GM12878 (cell line): Measurements from ENCODE around the gene CRX. TPM values are rescaled to one million over a fixed set of nuclear protein-coding genes. Genes with fewer than 3 reads are reported as not detected.

Experiments used
- BACH1 ChIP-seq: fragments of 450-650 bp; IDR thresholded peaks from 2 replicates; pipeline ENCODE4 v1.6.1; 2017; ENCODE audit warnings: mild to moderate bottlenecking, borderline replicate concordance
- CEBPB ChIP-seq, 2 experiments: fragments of 150-350 bp in 1 of 2; IDR thresholded peaks; 2 replicates each; pipeline ENCODE4 v1.6.1; 2012 to 2014; ENCODE audit warnings: low read depth in 2 of 2, low read length in 2 of 2, borderline replicate concordance in 1 of 2, inconsistent platforms in 1 of 2
- IKZF1 ChIP-seq: fragments of 450-650 bp; conservative IDR thresholded peaks from 2 replicates; pipeline ENCODE4 v1.6.1; 2017; ENCODE audit warnings: antibody characterized with exemption, mild to moderate bottlenecking
- MEF2A ChIP-seq: IDR thresholded peaks from 2 replicates; pipeline ENCODE4 v1.6.1; 2011; ENCODE audit warnings: low read depth, mild to moderate bottlenecking, low read length, moderate library complexity; ENCODE audit not compliant: insufficient read depth
- NBN ChIP-seq: fragments of 450-650 bp; IDR thresholded peaks from 2 replicates; pipeline ENCODE4 v1.6.1; 2016
- NFIC ChIP-seq: IDR thresholded peaks from 2 replicates; pipeline ENCODE4 v1.6.1; 2012; ENCODE audit warnings: low read depth, mild to moderate bottlenecking, inconsistent platforms, low read length, moderate library complexity
- RCOR1 ChIP-seq: conservative IDR thresholded peaks from 2 replicates; pipeline ENCODE4 v1.6.1; 2012; ENCODE audit warnings: low read depth, low read length, improper control_type of control experiment
- TAF1 ChIP-seq: IDR thresholded peaks from 2 replicates; pipeline ENCODE4 v1.6.1; 2011; ENCODE audit warnings: mild to moderate bottlenecking, low read depth, low read length, borderline replicate concordance
- ZBTB33 ChIP-seq: fragments of 450-650 bp; IDR thresholded peaks from 2 replicates; pipeline ENCODE4 v1.6.1; 2017; ENCODE audit warnings: mild to moderate bottlenecking
- ZBTB4 ChIP-seq: fragments of 450-650 bp; formaldehyde crosslinking; IDR thresholded peaks from 2 replicates; pipeline ENCODE4 v1.4.0; 2022; ENCODE audit warnings: mild to moderate bottlenecking, moderate library complexity
- ZNF687 ChIP-seq: fragments of 450-650 bp; IDR thresholded peaks from 2 replicates; pipeline ENCODE4 v1.6.1; 2017; ENCODE audit warnings: mild to moderate bottlenecking, moderate library complexity
- ZZZ3 ChIP-seq: IDR thresholded peaks from 2 replicates; pipeline ENCODE4 v1.6.1; 2011; ENCODE audit warnings: low read depth; ENCODE audit not compliant: control insufficient read depth, insufficient read length
- polyA plus RNA-seq, 11 experiments: library from polyadenylated mRNA; depleted of rRNA in 4 of 11; unstranded in 6 of 11; stranded (reverse) in 5 of 11; fragments of >200 nt; fragmentation: Nextera tagmentation in 4 of 11; fragmentation: Illumina TruSeq in 1 of 11; extraction: Ambion mirVana in 4 of 11; extraction: Trizol in 1 of 11; gene quantifications; 1 replicate in 1 of 11; 2 replicates in 10 of 11; pipeline versions ENCODE4 v1.2.1 to v1.2.3, GENCODE V29; 2011 to 2016; ENCODE audit warnings: inconsistent platforms in 2 of 11, missing spikeins in 2 of 11, low read depth in 1 of 11
- total RNA-seq, 4 experiments: library from RNA; depleted of rRNA in 3 of 4; stranded (reverse); fragments of >200 nt in 3 of 4; fragmentation: Illumina TruSeq in 1 of 4; extraction: Trizol in 1 of 4; gene quantifications; 2 replicates each; pipeline versions ENCODE4 v1.2.1 to v1.2.3, GENCODE V29; 2013 to 2021
- TF ChIP-seq, protein P1 (sequence below): fragments of 450-650 bp; IDR thresholded peaks from 2 replicates; pipeline ENCODE4 v1.6.1; 2016; ENCODE audit warnings: mild to moderate bottlenecking
- TF ChIP-seq, protein P2 (sequence below): fragments of 150-350 bp; IDR thresholded peaks from 2 replicates; pipeline ENCODE4 v1.6.1; 2016; ENCODE audit warnings: low read depth, low read length

CRX gene
- total and polyA plus RNA-seq, 10 of the 15 experiments (the other 5 are each of a cell fraction or from before 2014, with no cell fraction given): not detected

- TF ChIP-seq ZNF687 (peak; percentile 67), NFIC (peak; percentile 17; the same call in 1 of the 2 replicates), CEBPB (IDR thresholded peaks at IDR 0.05; ENCODE audit: borderline replicate concordance in 1 of 2, low read depth in 2 of 2, low read length in 2 of 2) (no peak), RCOR1 (peak; percentile 57; the same call in 1 of the 2 replicates), ZZZ3 (no peak), TAF1 (peak; percentile 91), IKZF1 (peak; percentile 80), NBN (peak; percentile 95), ZBTB4 (CRISPR knock-in tag) (no peak), BACH1 (peak; percentile 50; the same call in 1 of the 2 replicates), MEF2A (0 out of 2 replicates have a peak, but pooled peaks have one; percentile 15), ZBTB33 (no peak)
- TF ChIP-seq, protein P1, sequence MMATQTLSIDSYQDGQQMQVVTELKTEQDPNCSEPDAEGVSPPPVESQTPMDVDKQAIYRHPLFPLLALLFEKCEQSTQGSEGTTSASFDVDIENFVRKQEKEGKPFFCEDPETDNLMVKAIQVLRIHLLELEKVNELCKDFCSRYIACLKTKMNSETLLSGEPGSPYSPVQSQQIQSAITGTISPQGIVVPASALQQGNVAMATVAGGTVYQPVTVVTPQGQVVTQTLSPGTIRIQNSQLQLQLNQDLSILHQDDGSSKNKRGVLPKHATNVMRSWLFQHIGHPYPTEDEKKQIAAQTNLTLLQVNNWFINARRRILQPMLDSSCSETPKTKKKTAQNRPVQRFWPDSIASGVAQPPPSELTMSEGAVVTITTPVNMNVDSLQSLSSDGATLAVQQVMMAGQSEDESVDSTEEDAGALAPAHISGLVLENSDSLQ: peak; percentile 72
- TF ChIP-seq, protein P2, sequence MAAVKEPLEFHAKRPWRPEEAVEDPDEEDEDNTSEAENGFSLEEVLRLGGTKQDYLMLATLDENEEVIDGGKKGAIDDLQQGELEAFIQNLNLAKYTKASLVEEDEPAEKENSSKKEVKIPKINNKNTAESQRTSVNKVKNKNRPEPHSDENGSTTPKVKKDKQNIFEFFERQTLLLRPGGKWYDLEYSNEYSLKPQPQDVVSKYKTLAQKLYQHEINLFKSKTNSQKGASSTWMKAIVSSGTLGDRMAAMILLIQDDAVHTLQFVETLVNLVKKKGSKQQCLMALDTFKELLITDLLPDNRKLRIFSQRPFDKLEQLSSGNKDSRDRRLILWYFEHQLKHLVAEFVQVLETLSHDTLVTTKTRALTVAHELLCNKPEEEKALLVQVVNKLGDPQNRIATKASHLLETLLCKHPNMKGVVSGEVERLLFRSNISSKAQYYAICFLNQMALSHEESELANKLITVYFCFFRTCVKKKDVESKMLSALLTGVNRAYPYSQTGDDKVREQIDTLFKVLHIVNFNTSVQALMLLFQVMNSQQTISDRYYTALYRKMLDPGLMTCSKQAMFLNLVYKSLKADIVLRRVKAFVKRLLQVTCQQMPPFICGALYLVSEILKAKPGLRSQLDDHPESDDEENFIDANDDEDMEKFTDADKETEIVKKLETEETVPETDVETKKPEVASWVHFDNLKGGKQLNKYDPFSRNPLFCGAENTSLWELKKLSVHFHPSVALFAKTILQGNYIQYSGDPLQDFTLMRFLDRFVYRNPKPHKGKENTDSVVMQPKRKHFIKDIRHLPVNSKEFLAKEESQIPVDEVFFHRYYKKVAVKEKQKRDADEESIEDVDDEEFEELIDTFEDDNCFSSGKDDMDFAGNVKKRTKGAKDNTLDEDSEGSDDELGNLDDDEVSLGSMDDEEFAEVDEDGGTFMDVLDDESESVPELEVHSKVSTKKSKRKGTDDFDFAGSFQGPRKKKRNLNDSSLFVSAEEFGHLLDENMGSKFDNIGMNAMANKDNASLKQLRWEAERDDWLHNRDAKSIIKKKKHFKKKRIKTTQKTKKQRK: no peak
Measured at GRCh38 chr19:47778049-47778953, 43.4 kb upstream of the CRX start, which contains the start of gene SELENOW (continued).
